ENCODE results near the gene RNF123.
"Not testable (repeated sequence)": the region's sequence is repeated elsewhere in the genome, so short reads cannot be mapped to it uniquely, and the experiment has no call there.

Gene RNF123

GRCh38 chr3:49683162-49683561 lies 6.2 kb upstream of the RNF123 start:
- no peak for DNase-seq

- not testable (repeated sequence) for DNase-seq
These were observed 4.9 kb upstream of the RNF123 start for GRCh38 chr3:49684453-49684852.

- not testable (repeated sequence) for DNase-seq
These were observed 4.3 kb upstream of the RNF123 start for GRCh38 chr3:49685103-49685502.

GRCh38 chr3:49685846-49686245 lies 3.5 kb upstream of the RNF123 start:
- not testable (repeated sequence) for DNase-seq

- DNase-seq: peak; percentile 49
These were observed 3.0 kb upstream of the RNF123 start for GRCh38 chr3:49686346-49686745.

DNA sequence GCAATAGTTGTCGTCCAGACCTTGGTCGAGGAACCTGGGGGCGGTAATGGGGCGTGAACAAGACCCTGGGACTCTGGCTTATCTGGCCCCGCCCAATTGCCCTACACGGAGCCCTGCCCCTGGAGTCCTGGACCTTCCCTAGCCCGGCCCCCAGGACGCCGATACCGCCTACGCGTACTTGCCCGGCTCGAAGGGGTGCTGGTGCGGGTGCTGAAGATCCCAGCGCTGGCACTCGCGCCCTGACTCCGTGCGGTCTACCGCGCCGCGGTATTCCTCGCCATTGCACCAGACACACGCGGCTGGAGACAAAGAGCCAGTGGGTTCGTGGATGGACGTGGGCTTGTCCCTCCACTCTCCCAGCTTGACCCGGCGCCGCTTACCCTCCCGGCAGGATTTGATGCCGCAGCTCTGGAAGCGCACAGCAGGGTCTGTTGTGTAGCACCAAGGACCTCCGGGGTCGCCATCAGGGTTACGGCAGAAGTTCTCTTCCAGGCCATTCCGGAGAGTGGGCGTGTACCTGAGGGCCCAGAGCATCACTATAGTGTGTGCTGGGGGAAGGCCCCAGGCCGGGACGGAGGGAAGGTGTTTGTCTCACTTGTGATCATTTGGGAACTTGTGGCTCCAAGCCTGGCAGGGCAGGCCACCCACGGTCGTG lies 2.5 kb upstream of the RNF123 start:
- peak; percentile 53 for DNase-seq

DNA sequence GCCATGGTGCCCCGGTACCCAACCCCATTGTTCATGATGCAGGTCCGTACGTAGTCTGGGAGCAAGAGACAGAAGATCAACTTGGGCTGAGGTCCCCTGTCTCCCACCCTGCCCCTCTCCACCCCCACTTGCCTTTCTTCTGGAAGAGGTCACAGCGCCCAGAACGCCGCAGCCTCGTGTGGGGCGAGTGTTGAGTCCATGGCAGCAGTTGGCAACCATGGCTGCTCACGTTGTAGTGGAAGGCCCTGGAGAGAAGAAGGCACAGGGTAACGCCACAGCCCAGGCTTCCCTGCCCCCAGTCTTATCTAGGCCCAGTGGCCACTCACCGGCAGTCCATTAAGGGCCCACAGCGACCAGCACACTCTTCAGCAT lies 1.9 kb upstream of the RNF123 start:
- DNase-seq: not testable (repeated sequence)

DNA sequence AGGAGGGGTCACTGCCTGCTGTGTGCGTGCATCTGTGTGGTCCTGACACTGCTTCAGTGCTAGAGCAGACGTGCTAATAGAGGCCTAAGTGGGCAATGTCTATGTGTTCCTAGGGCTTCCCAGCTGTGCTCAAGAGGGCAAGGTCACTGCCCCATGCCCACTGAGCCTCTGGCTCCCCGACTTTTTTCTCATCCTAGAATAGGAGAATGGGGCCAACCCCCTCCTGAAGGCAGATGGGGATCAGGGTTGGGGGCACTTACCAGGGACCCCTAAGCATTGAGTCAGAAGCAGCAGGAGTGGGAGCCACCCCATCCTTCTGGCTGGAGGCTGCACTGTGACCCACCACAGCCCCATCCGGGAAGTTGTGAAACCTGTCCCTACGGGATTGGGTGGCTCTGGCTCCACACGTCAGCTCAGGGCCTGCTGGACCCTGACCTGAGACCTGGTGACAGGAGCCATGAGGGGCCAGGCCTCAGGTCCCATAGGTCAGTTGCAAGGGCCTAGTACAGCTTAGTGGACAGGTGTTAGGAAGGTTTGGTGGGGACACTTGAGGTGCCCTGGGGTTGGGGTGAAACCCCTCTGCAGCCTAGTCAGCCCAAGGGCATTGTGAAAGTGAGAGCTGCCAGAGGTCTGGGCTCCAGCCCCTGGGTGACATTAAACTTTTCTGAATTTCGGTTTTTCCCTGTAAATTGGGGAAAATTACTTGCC lies 865 bp upstream of the RNF123 start:
- DNase-seq: not testable (repeated sequence)

- DNase-seq: not testable (repeated sequence)
These were observed 709 bp downstream of the RNF123 start for GRCh38 chr3:49689908-49690624.

- not testable (repeated sequence) for DNase-seq
These were observed 1.5 kb downstream of the RNF123 start for GRCh38 chr3:49690856-49691255.

- DNase-seq: not testable (repeated sequence)
These were observed 2.1 kb downstream of the RNF123 start for GRCh38 chr3:49691481-49691880.

DNA sequence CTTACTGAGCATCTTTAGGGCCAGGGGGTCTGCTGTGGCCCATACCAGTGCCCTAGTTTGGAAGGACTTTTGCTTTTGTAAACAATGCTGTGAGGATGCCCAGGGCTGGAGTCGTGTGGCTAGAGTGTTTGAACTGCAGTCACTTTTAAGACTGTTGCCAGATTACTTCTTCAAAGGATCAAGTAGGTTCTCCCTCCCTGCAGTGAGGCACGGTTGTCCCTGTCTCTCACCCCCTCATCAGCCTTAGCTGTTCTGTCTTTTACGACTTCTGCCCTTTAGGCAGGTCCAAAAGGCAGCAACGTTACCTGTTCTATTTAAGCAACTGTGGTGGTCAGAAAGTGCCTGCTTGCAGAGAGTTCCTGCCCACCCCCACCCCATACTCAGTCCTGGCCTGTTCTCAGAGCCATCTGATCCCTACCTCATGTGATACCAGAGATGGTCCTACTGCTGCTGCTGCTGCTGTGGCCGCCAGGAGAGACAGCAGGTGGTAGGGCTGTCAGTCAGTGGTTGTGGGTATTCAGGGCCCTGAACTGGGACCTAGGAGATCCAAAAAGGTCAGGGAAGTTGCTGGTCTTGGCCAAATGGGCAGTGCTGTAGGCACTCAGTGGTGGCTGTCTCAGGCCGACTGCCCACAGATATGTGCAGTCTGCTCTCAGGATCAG lies 5.2 kb downstream of the RNF123 start:
- not testable (repeated sequence) for DNase-seq

DNA sequence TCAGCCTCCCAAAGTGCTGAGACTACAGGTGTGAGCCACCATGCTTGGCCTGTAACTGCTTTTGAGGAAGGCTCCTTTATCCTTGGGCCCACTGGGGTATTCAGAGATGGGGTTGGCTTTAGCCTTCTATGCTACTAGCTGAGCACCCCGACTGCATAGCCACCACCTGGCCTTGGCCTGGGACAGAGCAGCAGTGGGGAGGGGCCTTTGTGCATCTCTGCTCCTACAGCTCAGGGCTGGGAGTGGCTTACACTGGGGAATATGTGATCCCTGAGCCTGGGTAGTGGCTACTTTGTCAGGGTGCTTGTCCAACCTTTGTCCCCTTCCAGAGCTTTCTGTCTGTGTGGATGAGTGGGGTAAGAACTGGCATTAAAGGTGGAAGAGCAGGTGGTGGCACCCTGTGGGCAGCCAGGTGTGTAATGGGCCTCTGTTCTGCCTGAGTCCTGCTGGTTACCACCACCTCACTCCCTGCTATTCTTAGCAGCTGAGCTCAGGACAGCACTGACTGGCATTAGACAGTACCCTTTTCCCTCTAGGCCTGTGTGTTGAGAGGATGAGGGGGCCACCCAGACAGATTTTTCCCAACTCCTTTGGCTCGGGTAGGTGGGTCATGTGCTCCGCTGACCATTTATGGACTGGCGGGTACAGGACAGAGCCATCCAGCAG lies 6.1 kb downstream of the RNF123 start:
- DNase-seq: not testable (repeated sequence)

- DNase-seq: no peak
These were observed 10.1 kb downstream of the RNF123 start for GRCh38 chr3:49699281-49699979.

GRCh38 chr3:49700014-49700413 lies 10.7 kb downstream of the RNF123 start:
- no peak for DNase-seq

GRCh38 chr3:49700453-49701128 lies 11.2 kb downstream of the RNF123 start:
- DNase-seq: no peak

- DNase-seq: no peak
These were observed 12.2 kb downstream of the RNF123 start for GRCh38 chr3:49701388-49702077.

- no peak for DNase-seq
These were observed 13.3 kb downstream of the RNF123 start for GRCh38 chr3:49702672-49703071.

DNA sequence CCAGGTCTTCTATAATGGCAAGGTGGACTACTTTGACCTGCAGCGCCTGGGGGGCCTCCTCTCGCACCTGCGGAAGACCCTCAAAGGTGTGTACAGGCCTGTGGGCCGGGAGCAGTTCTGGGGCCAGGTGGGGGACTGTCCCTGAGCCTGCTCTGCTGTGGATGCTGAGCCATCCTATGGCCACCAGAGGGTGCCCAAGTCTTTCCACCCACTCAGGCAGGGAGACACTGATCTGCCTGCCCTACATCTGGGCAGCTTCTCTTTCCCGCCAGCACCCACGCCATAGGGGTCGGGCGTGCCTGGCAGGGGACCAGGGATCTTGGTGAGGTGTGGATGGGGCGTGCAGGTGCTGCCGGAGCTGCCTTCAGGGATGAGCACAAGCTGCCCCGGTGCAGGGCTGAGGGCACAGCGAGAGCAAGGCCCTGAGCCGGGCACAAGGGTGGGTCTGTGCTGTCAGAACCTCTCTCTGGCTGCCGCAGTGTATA lies 14.1 kb downstream of the RNF123 start:
- peak; percentile 69 for DNase-seq

- no peak for DNase-seq
These were observed 14.6 kb downstream of the RNF123 start for GRCh38 chr3:49703956-49704355.

GRCh38 chr3:49704629-49705028 lies 15.3 kb downstream of the RNF123 start:
- no peak for DNase-seq

Data from activated T-cell treated with anti-CD3 and anti-CD28 coated beads, Interleukin-2, amount 50 U/mL, for 1 hour (primary cell).